ENCODE data around the gene RECK.
A peak's percentile ranks its signal among the peaks of the same experiment; 100 is the strongest.

RECK gene

GRCh38 chr9:36140086-36141084 is 103.7 kb downstream of the RECK start:
- DNase-seq (ENCODE audit: low read depth in 2 of 2), result no peak

GRCh38 chr9:36141288-36141687 is 104.6 kb downstream of the RECK start:
- no peak for DNase-seq (ENCODE audit: low read depth in 2 of 2)

GRCh38 chr9:36141761-36142160 is 105.0 kb downstream of the RECK start:
- DNase-seq (ENCODE audit: low read depth in 2 of 2), result no peak

- no peak for DNase-seq (ENCODE audit: low read depth in 2 of 2)
Observed at GRCh38 chr9:36142510-36143244, 106.0 kb downstream of the RECK start.

GRCh38 chr9:36143245-36143641 is 106.5 kb downstream of the RECK start:
- DNase-seq (ENCODE audit: low read depth in 2 of 2), result no peak

GRCh38 chr9:36144309-36145232 is 107.9 kb downstream of the RECK start:
- no peak for DNase-seq (ENCODE audit: low read depth in 2 of 2)

- no peak for DNase-seq (ENCODE audit: low read depth in 2 of 2)
Observed at GRCh38 chr9:36145970-36146369, 109.3 kb downstream of the RECK start.

GRCh38 chr9:36146651-36147050 is 109.9 kb downstream of the RECK start:
- DNase-seq (ENCODE audit: low read depth in 2 of 2), result no peak

- DNase-seq (ENCODE audit: low read depth in 2 of 2), result no peak
Observed at GRCh38 chr9:36147441-36148175, 110.9 kb downstream of the RECK start.

GRCh38 chr9:36148311-36149051 is 111.8 kb downstream of the RECK start:
- DNase-seq (ENCODE audit: low read depth in 2 of 2), result peak; percentile 57 to 61

- DNase-seq (ENCODE audit: low read depth in 2 of 2), result no peak
Observed at GRCh38 chr9:36149197-36149596, 112.5 kb downstream of the RECK start.

- DNase-seq (ENCODE audit: low read depth in 2 of 2), result no peak
Observed at GRCh38 chr9:36150574-36151315, 114.0 kb downstream of the RECK start.

GRCh38 chr9:36151316-36152210 is 114.8 kb downstream of the RECK start:
- peak; percentile 81 to 82 for DNase-seq (ENCODE audit: low read depth in 2 of 2)

GRCh38 chr9:36152741-36153438 is 116.2 kb downstream of the RECK start:
- DNase-seq (ENCODE audit: low read depth in 2 of 2), result no peak

- DNase-seq (ENCODE audit: low read depth in 2 of 2), result no peak
Observed at GRCh38 chr9:36153746-36154145, 117.0 kb downstream of the RECK start.

- DNase-seq (ENCODE audit: low read depth in 2 of 2), result no peak
Observed at GRCh38 chr9:36154331-36154952, 117.7 kb downstream of the RECK start.

GRCh38 chr9:36156116-36156515 is 119.4 kb downstream of the RECK start:
- DNase-seq (ENCODE audit: low read depth in 2 of 2), result no peak

Data from stimulated activated CD8-positive, alpha-beta memory T cell treated with anti-CD3 and anti-CD28 coated beads, Interleukin-7, amount 100 ng/mL, for 1 hour (primary cell).